ENCODE results near the gene SMCR8. TPM values are rescaled to one million over a fixed set of nuclear protein-coding genes. Genes with fewer than 3 reads are reported as not detected.

SMCR8 gene
- total and polyA plus RNA-seq, 2 donors (not counting 3 experiments of a cell fraction or from before 2014, with no cell fraction given) = 9.5 to 17.6 TPM

GRCh38 chr17:18280766-18281371, 34.2 kb upstream of the SMCR8 start:
- POLR2A ChIA-PET = no interaction called here

More at GRCh38 chr17:18280766-18281371, 34.2 kb upstream of the SMCR8 start:
- H4K20me1 ChIP-seq (replicated peaks; ENCODE audit: control insufficient read depth, extremely low read depth, insufficient read depth, low read length) = no peaks in the 10 kb centered on the region
- dilution Hi-C loops (cut with MboI; ENCODE audit: extremely low pct_ligation_motif_present, low sequenced_read_pairs) = no loop called here
- no peak overlapping the region for H3K4me2 ChIP-seq (ENCODE audit: insufficient read depth, low read length)
- intact Hi-C loops (cut with micrococcal nuclease) = no loop called here
- H3K27ac ChIP-seq (ENCODE audit: insufficient read depth, low read depth, low read length) = no peak overlapping the region
- FAIRE-seq (no peak), DNase-seq (ENCODE audit: low read depth, low spot score) (no peak)
- no peaks in the 10 kb centered on the region for H3K79me2 ChIP-seq (ENCODE audit: control insufficient read depth, insufficient read depth, low read length)
- no peak overlapping the region for H2AFZ ChIP-seq (ENCODE audit: low read depth, low read length)
- BruUV-seq (replicated peaks) = no TSS peak
- no peaks in the 10 kb centered on the region for H3K9me1 ChIP-seq (replicated peaks; ENCODE audit: control insufficient read depth, extremely low read depth, insufficient read depth, low read length)
- no peaks in the 10 kb centered on the region for H3K27me3 ChIP-seq (ENCODE audit: control insufficient read depth in 2 of 2, insufficient read depth in 2 of 2, low read length in 2 of 2)
- CTCF ChIA-PET = no interaction called here
- no peak overlapping the region for H3K4me3 ChIP-seq (replicated peaks in 1 of 3; ENCODE audit: insufficient read depth in 1 of 3, low read depth in 1 of 3, low read length in 3 of 3)
- no peaks in the 10 kb centered on the region for H3K4me1 ChIP-seq (ENCODE audit: control insufficient read depth, extremely low read depth, insufficient read depth, low read length)
- TF ChIP-seq JUN (IDR thresholded peaks at IDR 0.05; ENCODE audit: borderline replicate concordance, insufficient read depth, insufficient read length, low read depth) (no peak), GATA2 (IDR thresholded peaks at IDR 0.05; ENCODE audit: insufficient read depth, insufficient read length, low read depth, low read length) (no peak), CTCF (IDR thresholded peaks at IDR 0.05; ENCODE audit: extremely low read depth in 1 of 2, insufficient read depth in 1 of 2, low read depth in 1 of 2, low read length in 2 of 2) (no peak), MAX (IDR thresholded peaks at IDR 0.05; ENCODE audit: insufficient read depth, insufficient read length) (no peak), EZH2 (IDR thresholded peaks at IDR 0.05; ENCODE audit: borderline replicate concordance, low read depth, low read length, severe bottlenecking) (no peak), POLR2AphosphoS5 (IDR thresholded peaks at IDR 0.05; ENCODE audit: insufficient read depth, low read depth, low read length) (no peak), MYC (IDR thresholded peaks at IDR 0.05; ENCODE audit: low read depth, low read length) (no peak), POLR2A (IDR thresholded peaks at IDR 0.05; ENCODE audit: low read depth, low read length) (no peak), FOS (IDR thresholded peaks at IDR 0.05; ENCODE audit: borderline replicate concordance, insufficient read depth, low read length) (no peak)
- H3K9me3 ChIP-seq (replicated peaks; ENCODE audit: control insufficient read depth, insufficient read depth, low read length) = no peaks in the 10 kb centered on the region
- H3K9ac ChIP-seq (replicated peaks; ENCODE audit: extremely low read depth, insufficient read depth, low read length) = no peak overlapping the region
- peaks cover 34 to 53% of the 10 kb centered on the region in 2 experiments for H3K36me3 ChIP-seq (ENCODE audit: control insufficient read depth in 2 of 2, extremely low read depth in 1 of 2, insufficient read depth in 2 of 2, low read length in 2 of 2)
